Left lung (tissue), 10 donors: ENCODE data around the gene MPRIP. TPM values are rescaled to one million over a fixed set of nuclear protein-coding genes. Genes with fewer than 3 reads are reported as not detected.

Experiments
- ATAC-seq: fragments of 200-7000 bp; cut with Tn5 transposase; one replicate; pipeline ENCODE4 v1.9.1; 2020; ENCODE audit warnings: moderate library complexity
- DNase-seq, 4 donors: peaks; one replicate each; pipeline ENCODE4 v3.0.0-alpha.2; 2013 to 2020
- H3K27ac ChIP-seq, 2 donors: fragments of 200-600 bp; sonication (generic) in 1 of 2; one replicate each; pipeline versions ENCODE4 v1.5.0 to v1.8.0; 2020 to 2021
- H3K27me3 ChIP-seq, 2 donors: fragments of 200-600 bp; sonication (generic) in 1 of 2; one replicate each; pipeline versions ENCODE4 v1.5.0 to v1.8.0; 2020 to 2021
- H3K36me3 ChIP-seq, 2 donors: fragments of 200-600 bp; sonication (generic) in 1 of 2; one replicate each; pipeline versions ENCODE4 v1.5.0 to v1.8.0; 2020 to 2021
- H3K4me1 ChIP-seq, 2 donors: fragments of 200-600 bp; one replicate each; pipeline ENCODE4 v1.8.0; 2021
- H3K4me3 ChIP-seq, 2 donors: fragments of 200-600 bp; sonication (generic) in 1 of 2; one replicate each; pipeline versions ENCODE4 v1.5.0 to v1.8.0; 2020 to 2021; ENCODE audit warnings: mild to moderate bottlenecking in 1 of 2
- H3K9me3 ChIP-seq, 2 donors: fragments of 200-600 bp; sonication (generic) in 1 of 2; one replicate each; pipeline versions ENCODE4 v1.5.0 to v1.8.0; 2020 to 2021
- intact Hi-C, 2 donors: fragments of 100-400 bp; cut with DNase I; formaldehyde crosslinking; loops; one replicate each; pipeline versions ENCODE4 v1.11.2 to v1.14.2; 2022
- polyA plus RNA-seq, 6 donors: library from polyadenylated mRNA; unstranded; fragments of 120-200 nt; gene quantifications; one replicate each; pipeline ENCODE4 v1.2.1, GENCODE V29; 2013; ENCODE audit not compliant: insufficient read length in 6 of 6
- total RNA-seq, 2 donors: library from RNA; stranded (reverse); fragmentation: NEBNext Ultra II Directional; extraction: Animal tissue kit (Norgen Biotek cat#: 25700); gene quantifications; one replicate each; pipeline ENCODE4 v1.2.1, GENCODE V29; 2021
- TF ChIP-seq, protein P1 (sequence below), 2 donors: fragments of 200-600 bp; sonication (generic) in 1 of 2; IDR thresholded peaks; one replicate each; pipeline versions ENCODE4 v1.5.0 to v1.8.0; 2021; ENCODE audit warnings: antibody characterized with exemption in 2 of 2
- donor health status: DM: no; HTN: yes; CAD: no.
- donor health status: DM: no; HTN: no; CAD: no.

Gene MPRIP
- total and polyA plus RNA-seq, 8 donors: 221 to 338 (median 257) TPM

DNA sequence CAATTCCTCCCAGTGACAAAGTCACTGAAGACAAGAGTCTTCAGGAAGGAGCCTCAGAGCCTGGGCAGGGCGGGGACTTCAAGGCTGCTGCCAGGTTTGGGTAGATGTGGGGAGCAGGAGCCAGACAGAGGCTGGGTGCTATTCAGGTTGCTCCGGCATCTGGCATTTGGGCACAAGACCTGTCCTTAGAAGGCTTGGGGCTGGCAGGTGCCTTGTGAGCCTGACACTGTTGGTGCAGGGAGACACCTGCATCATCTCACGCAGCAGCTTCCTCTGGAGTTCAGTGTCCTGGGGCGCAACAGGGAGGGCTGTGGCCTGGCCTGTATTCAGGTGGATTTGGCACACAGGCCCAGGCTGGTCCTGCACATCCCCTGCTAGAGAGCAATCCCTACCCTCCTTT lies 65.0 kb downstream of the MPRIP start:
- TF ChIP-seq, protein P1, sequence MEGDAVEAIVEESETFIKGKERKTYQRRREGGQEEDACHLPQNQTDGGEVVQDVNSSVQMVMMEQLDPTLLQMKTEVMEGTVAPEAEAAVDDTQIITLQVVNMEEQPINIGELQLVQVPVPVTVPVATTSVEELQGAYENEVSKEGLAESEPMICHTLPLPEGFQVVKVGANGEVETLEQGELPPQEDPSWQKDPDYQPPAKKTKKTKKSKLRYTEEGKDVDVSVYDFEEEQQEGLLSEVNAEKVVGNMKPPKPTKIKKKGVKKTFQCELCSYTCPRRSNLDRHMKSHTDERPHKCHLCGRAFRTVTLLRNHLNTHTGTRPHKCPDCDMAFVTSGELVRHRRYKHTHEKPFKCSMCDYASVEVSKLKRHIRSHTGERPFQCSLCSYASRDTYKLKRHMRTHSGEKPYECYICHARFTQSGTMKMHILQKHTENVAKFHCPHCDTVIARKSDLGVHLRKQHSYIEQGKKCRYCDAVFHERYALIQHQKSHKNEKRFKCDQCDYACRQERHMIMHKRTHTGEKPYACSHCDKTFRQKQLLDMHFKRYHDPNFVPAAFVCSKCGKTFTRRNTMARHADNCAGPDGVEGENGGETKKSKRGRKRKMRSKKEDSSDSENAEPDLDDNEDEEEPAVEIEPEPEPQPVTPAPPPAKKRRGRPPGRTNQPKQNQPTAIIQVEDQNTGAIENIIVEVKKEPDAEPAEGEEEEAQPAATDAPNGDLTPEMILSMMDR (IDR thresholded peaks at IDR 0.05): no peak
- peak overlapping the region; percentile 24 to 46 for H3K27ac ChIP-seq

GRCh38 chr17:17107891-17108431 lies 65.7 kb downstream of the MPRIP start:
- H3K36me3 ChIP-seq: no peaks in the 10 kb centered on the region
- H3K27ac ChIP-seq: peak overlapping the region; percentile 46 to 60
- intact Hi-C loops: loop anchor here in 1 of 2 donors (10.0 kb wide), 1 partner anchor 53 kb away; no protein-coding TSS in a partner anchor
- ATAC-seq (peak; percentile 30), DNase-seq (peak in 1 of 4 donors; percentile 94)
- TF ChIP-seq, protein P1 (IDR thresholded peaks at IDR 0.05): no peak
- peaks cover 46 to 60% of the 10 kb centered on the region in 2 donors for H3K4me1 ChIP-seq
- no peaks in the 10 kb centered on the region for H3K9me3 ChIP-seq
- H3K4me3 ChIP-seq: no peak overlapping the region
- no peaks in the 10 kb centered on the region for H3K27me3 ChIP-seq

More for the DNA sequence above, 65.0 kb downstream of the MPRIP start:
- intact Hi-C loops: loop anchor here in 1 of 2 donors (10.0 kb wide), 1 partner anchor 52 kb away; no protein-coding TSS in a partner anchor
- Histone ChIP-seq H3K36me3 (peaks cover 0 to 4% of the 10 kb centered on the region in 2 donors), H3K9me3 (no peaks in the 10 kb centered on the region), H3K27me3 (no peaks in the 10 kb centered on the region), H3K4me1 (peaks cover 46 to 60% of the 10 kb centered on the region in 2 donors), H3K4me3 (no peak overlapping the region)
- ATAC-seq (no peak), DNase-seq (no peak)

GRCh38 chr17:17108451-17109049 lies 66.3 kb downstream of the MPRIP start:
- H3K4me3 ChIP-seq: no peak overlapping the region
- peak overlapping the region; percentile 46 to 60 for H3K27ac ChIP-seq
- H3K9me3 ChIP-seq: no peaks in the 10 kb centered on the region
- TF ChIP-seq, protein P1 (IDR thresholded peaks at IDR 0.05): no peak
- peaks cover 46 to 60% of the 10 kb centered on the region in 2 donors for H3K4me1 ChIP-seq
- DNase-seq (peak in 3 of 4 donors; percentile 65 to 93 (median 89)), ATAC-seq (peak; percentile 66)
- no peaks in the 10 kb centered on the region for H3K36me3 ChIP-seq
- no peaks in the 10 kb centered on the region for H3K27me3 ChIP-seq
- intact Hi-C loops: loop anchor here in 1 of 2 donors (10.0 kb wide), 1 partner anchor 54 kb away; no protein-coding TSS in a partner anchor

- H3K27me3 ChIP-seq: no peaks in the 10 kb centered on the region
- peak in 1 of 4 donors; percentile 39 for DNase-seq
- no peaks in the 10 kb centered on the region for H3K9me3 ChIP-seq
- H3K4me1 ChIP-seq: peaks cover 46 to 65% of the 10 kb centered on the region in 2 donors
- ATAC-seq: peak; percentile 53
- no peak overlapping the region for H3K4me3 ChIP-seq
- H3K36me3 ChIP-seq: no peaks in the 10 kb centered on the region
- intact Hi-C loops: loop anchor here in 1 of 2 donors (10.0 kb wide), 1 partner anchor 54 kb away; no protein-coding TSS in a partner anchor
- TF ChIP-seq, protein P1 (IDR thresholded peaks at IDR 0.05): no peak
- H3K27ac ChIP-seq: peak overlapping the region; percentile 46 to 60
Observed at GRCh38 chr17:17109256-17109655, 67.0 kb downstream of the MPRIP start.

DNA sequence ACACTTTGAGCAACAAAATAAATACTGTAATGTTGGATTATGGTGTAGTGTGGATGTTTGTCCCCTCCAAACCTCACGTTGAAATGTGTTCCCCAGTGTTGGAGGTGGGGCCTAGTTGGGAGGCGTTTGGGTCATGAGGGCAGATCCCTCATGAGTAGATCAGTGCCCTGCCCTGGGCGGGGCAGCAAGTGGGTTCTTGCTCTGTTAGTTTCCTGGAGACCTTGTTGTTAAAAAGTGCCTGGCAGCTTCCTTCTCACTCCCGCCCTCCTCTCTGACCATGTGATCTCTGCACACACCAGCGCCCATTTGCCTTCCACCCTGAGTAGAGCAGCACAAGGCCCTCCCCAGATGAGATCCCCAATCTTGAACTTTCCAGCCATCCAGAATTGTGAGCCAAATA lies 67.7 kb downstream of the MPRIP start:
- Histone ChIP-seq H3K4me1 (peaks cover 46 to 67% of the 10 kb centered on the region in 2 donors), H3K36me3 (no peaks in the 10 kb centered on the region), H3K9me3 (no peaks in the 10 kb centered on the region), H3K4me3 (no peak overlapping the region), H3K27ac (peak overlapping the region; percentile 46 to 60), H3K27me3 (no peaks in the 10 kb centered on the region)
- intact Hi-C loops: loop anchor here in 1 of 2 donors (10.0 kb wide), 1 partner anchor 55 kb away; no protein-coding TSS in a partner anchor
- TF ChIP-seq, protein P1 (IDR thresholded peaks at IDR 0.05): no peak
- peak; percentile 80 for ATAC-seq
- DNase-seq: peak in 3 of 4 donors; percentile 57 to 84 (median 83)
